GM21529 (cell line): Measurements from ENCODE around the gene SMAD9.

Experiments
- ATAC-seq: cut with Tn5 transposase; IDR thresholded peaks from one replicate; pipeline ENCODE4 v1.9.1; 2021; ENCODE audit not compliant: unreplicated experiment

Gene SMAD9

GRCh38 chr13:36818804-36819738 lies 101.0 kb downstream of the SMAD9 start, which contains the start of gene RFXAP:
RFXAP (plus strand) TSS chr13:36819222; CDS start chr13:36819358, 136 bp downstream.
- peak; percentile 79 for ATAC-seq

- ATAC-seq: no peak
These were observed 101.8 kb downstream of the SMAD9 start for GRCh38 chr13:36817996-36818803.

GRCh38 chr13:36815062-36815461 lies 105.0 kb downstream of the SMAD9 start:
- no peak for ATAC-seq

- ATAC-seq: no peak
These were observed 105.6 kb downstream of the SMAD9 start for GRCh38 chr13:36814465-36814864.

GRCh38 chr13:36813225-36813624 lies 106.8 kb downstream of the SMAD9 start:
- ATAC-seq: no peak

- ATAC-seq: no peak
These were observed 112.4 kb downstream of the SMAD9 start for GRCh38 chr13:36807616-36808015.

GRCh38 chr13:36806102-36806501 lies 113.9 kb downstream of the SMAD9 start:
- peak; percentile 53 for ATAC-seq

- no peak for ATAC-seq
These were observed 115.5 kb downstream of the SMAD9 start for GRCh38 chr13:36804588-36804987.

GRCh38 chr13:36801035-36801434 lies 119.0 kb downstream of the SMAD9 start:
- ATAC-seq: no peak

GRCh38 chr13:36796052-36796451 lies 124.0 kb downstream of the SMAD9 start:
- ATAC-seq: no peak

- no peak for ATAC-seq
These were observed 124.6 kb downstream of the SMAD9 start for GRCh38 chr13:36795463-36795862.
